ENCODE measurements around the gene CLEC2A.

DNA sequence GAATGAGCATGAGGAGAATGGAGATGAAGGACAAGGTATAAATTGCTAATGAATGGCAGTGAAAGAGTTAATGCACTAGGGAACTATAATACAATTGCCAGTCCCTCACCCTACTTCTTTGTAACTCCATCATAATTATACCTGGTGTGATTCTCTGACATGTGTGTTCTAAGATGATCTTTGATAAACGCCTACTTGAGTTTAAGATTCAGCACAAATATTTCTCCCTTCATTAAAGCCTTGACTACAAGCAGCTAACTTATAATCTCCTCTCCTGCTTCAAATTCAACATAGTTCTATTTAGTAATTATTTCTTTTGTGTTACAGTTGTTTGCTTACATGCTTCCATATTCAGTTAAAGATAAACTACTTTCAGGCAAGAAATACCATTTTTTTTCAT lies 9.7 kb upstream of the CLEC2A start:
- TF ChIP-seq CTCF (IDR thresholded peaks at IDR 0.05; ENCODE audit: insufficient read depth, low read length, poor library complexity, severe bottlenecking) (no peak), EZH2phosphoT487 (conservative IDR thresholded peaks at IDR 0.05; ENCODE audit: low read length) (no peak)
